Trophoblast cell (in vitro differentiated cells and primary cell): ENCODE measurements around the gene SVEP1.
A peak's percentile ranks its signal among the peaks of the same experiment; 100 is the strongest.

ENCODE experiments used
- DNase-seq, 2 donors: peaks; one replicate each; pipeline ENCODE4 v3.0.0-alpha.2; 2016
- H2AFZ ChIP-seq: 2 replicates; pipeline ENCODE4 v1.6.1; 2013; ENCODE audit warnings: low read length, moderate library complexity, mild to moderate bottlenecking; ENCODE audit not compliant: insufficient read depth, poor library complexity
- H2AK5ac ChIP-seq: 2 replicates; pipeline ENCODE4 v1.6.1; 2013; ENCODE audit warnings: mild to moderate bottlenecking, low read length
- H2BK120ac ChIP-seq: 2 replicates; pipeline ENCODE4 v1.6.1; 2013; ENCODE audit warnings: low read length, mild to moderate bottlenecking, moderate library complexity; ENCODE audit not compliant: insufficient read depth, poor library complexity
- H2BK12ac ChIP-seq: 2 replicates; pipeline ENCODE4 v1.6.1; 2013; ENCODE audit warnings: mild to moderate bottlenecking, low read length, moderate library complexity
- H2BK5ac ChIP-seq: 2 replicates; pipeline ENCODE4 v1.6.1; 2013; ENCODE audit warnings: low read length, low read depth, moderate library complexity, mild to moderate bottlenecking; ENCODE audit not compliant: poor library complexity
- H3K14ac ChIP-seq: 2 replicates; pipeline ENCODE4 v1.6.1; 2013; ENCODE audit warnings: mild to moderate bottlenecking, low read length
- H3K18ac ChIP-seq: 2 replicates; pipeline ENCODE4 v1.6.1; 2013; ENCODE audit warnings: mild to moderate bottlenecking, low read length
- H3K23ac ChIP-seq: 2 replicates; pipeline ENCODE4 v1.6.1; 2013; ENCODE audit warnings: low read length
- H3K27ac ChIP-seq: 2 replicates; pipeline ENCODE4 v1.5.1; 2013; ENCODE audit warnings: low read depth, mild to moderate bottlenecking, inconsistent platforms, low read length, moderate library complexity
- H3K27me3 ChIP-seq: 2 replicates; pipeline ENCODE4 v1.6.1; 2013; ENCODE audit warnings: inconsistent platforms, mild to moderate bottlenecking, low read length, moderate library complexity; ENCODE audit not compliant: insufficient read depth
- H3K36me3 ChIP-seq, 2 experiments: 1 replicate in 1 of 2; 2 replicates in 1 of 2; pipeline ENCODE4 v1.6.1; 2013; ENCODE audit warnings: low read length in 2 of 2, mild to moderate bottlenecking in 2 of 2, moderate library complexity in 1 of 2; ENCODE audit not compliant: insufficient read depth in 2 of 2, control insufficient read depth in 1 of 2
- H3K4ac ChIP-seq: 2 replicates; pipeline ENCODE4 v1.6.1; 2013; ENCODE audit warnings: low read depth, mild to moderate bottlenecking, low read length, moderate library complexity
- H3K4me1 ChIP-seq, 2 experiments: 1 replicate in 1 of 2; 2 replicates in 1 of 2; pipeline ENCODE4 v1.6.1; 2013; ENCODE audit warnings: low read length in 2 of 2, mild to moderate bottlenecking in 2 of 2, moderate library complexity in 1 of 2; ENCODE audit not compliant: insufficient read depth in 2 of 2, control insufficient read depth in 1 of 2
- H3K4me2 ChIP-seq: 2 replicates; pipeline ENCODE4 v1.6.1; 2013; ENCODE audit warnings: inconsistent platforms, mild to moderate bottlenecking, low read length, moderate library complexity
- H3K4me3 ChIP-seq: 2 replicates; pipeline ENCODE4 v1.5.1; 2013; ENCODE audit warnings: mild to moderate bottlenecking, low read depth, low read length, inconsistent platforms
- H3K79me1 ChIP-seq: one replicate; pipeline ENCODE4 v1.6.1; 2013; ENCODE audit warnings: low read length
- H3K79me2 ChIP-seq: 2 replicates; pipeline ENCODE4 v1.6.1; 2013; ENCODE audit warnings: low read length, mild to moderate bottlenecking; ENCODE audit not compliant: control insufficient read depth, insufficient read depth, poor library complexity
- H3K9ac ChIP-seq: 2 replicates; pipeline ENCODE4 v1.6.1; 2013; ENCODE audit warnings: mild to moderate bottlenecking, low read length
- H3K9me3 ChIP-seq: 2 replicates; pipeline ENCODE4 v1.6.1; 2013; ENCODE audit warnings: low read depth, mild to moderate bottlenecking, control low read depth, inconsistent platforms, low read length; ENCODE audit not compliant: insufficient read depth
- H4K12ac ChIP-seq: 2 replicates; pipeline ENCODE4 v1.6.1; 2013; ENCODE audit warnings: low read depth, mild to moderate bottlenecking, low read length, moderate library complexity
- H4K8ac ChIP-seq: 2 replicates; pipeline ENCODE4 v1.6.1; 2013; ENCODE audit warnings: low read depth, mild to moderate bottlenecking, low read length, moderate library complexity
- H4K91ac ChIP-seq: one replicate; pipeline ENCODE4 v1.6.1; 2013; ENCODE audit warnings: low read depth, mild to moderate bottlenecking, low read length, moderate library complexity
- WGBS: extraction: QIAGEN DNeasy Blood & Tissue Kit; methylation state at CpG from one replicate; pipeline ENCODE4 v1.1.7; 2013; ENCODE audit warnings: missing lambda C conversion rate; ENCODE audit not compliant: insufficient read length, insufficient coverage; ENCODE audit errors: extremely low coverage; 5-methylcytosine and 5-hydroxymethylcytosine counted together

Gene SVEP1

GRCh38 chr9:110451726-110452125 lies 127.8 kb downstream of the SVEP1 start:
- Histone ChIP-seq H3K9me3 (no peaks in the 10 kb centered on the region), H2BK5ac (no peak overlapping the region), H2BK12ac (no peak overlapping the region), H4K91ac (no peak overlapping the region), H4K12ac (no peak overlapping the region), H3K23ac (no peak overlapping the region), H3K27me3 (no peaks in the 10 kb centered on the region), H4K8ac (no peak overlapping the region), H3K4ac (no peak overlapping the region), H3K14ac (no peak overlapping the region), H3K27ac (no peak overlapping the region), H3K4me3 (no peak overlapping the region), H3K79me1 (no peaks in the 10 kb centered on the region), H3K36me3 (peaks cover 3% of the 10 kb centered on the region in 2 experiments), H3K4me1 (no peaks in the 10 kb centered on the region), H3K9ac (no peak overlapping the region), H3K79me2 (no peaks in the 10 kb centered on the region), H2BK120ac (no peak overlapping the region), H3K4me2 (no peak overlapping the region), H2AK5ac (no peak overlapping the region), H3K18ac (no peak overlapping the region), H2AFZ (no peak overlapping the region)
- no CpG with 5 or more reads among the region's 2 CpGs for WGBS
- DNase-seq: no peak

GRCh38 chr9:110447476-110447875 lies 132.1 kb downstream of the SVEP1 start:
- Histone ChIP-seq H3K9me3 (no peaks in the 10 kb centered on the region), H3K79me1 (no peaks in the 10 kb centered on the region), H4K8ac (no peak overlapping the region), H3K79me2 (no peaks in the 10 kb centered on the region), H3K18ac (no peak overlapping the region), H2AFZ (no peak overlapping the region), H2AK5ac (no peak overlapping the region), H3K4me3 (no peak overlapping the region), H3K9ac (no peak overlapping the region), H4K12ac (no peak overlapping the region), H3K4me1 (no peaks in the 10 kb centered on the region), H3K23ac (no peak overlapping the region), H3K14ac (no peak overlapping the region), H2BK12ac (no peak overlapping the region), H4K91ac (no peak overlapping the region), H3K4ac (no peak overlapping the region), H3K27me3 (no peaks in the 10 kb centered on the region), H3K4me2 (no peak overlapping the region), H2BK5ac (no peak overlapping the region), H3K36me3 (peaks cover 5 to 9% of the 10 kb centered on the region in 2 experiments), H3K27ac (no peak overlapping the region), H2BK120ac (no peak overlapping the region)
- DNase-seq: no peak

- no peak overlapping the region for H2BK120ac ChIP-seq
- H4K12ac ChIP-seq: no peak overlapping the region
- no peaks in the 10 kb centered on the region for H3K4me1 ChIP-seq
- no peak for DNase-seq
- no peaks in the 10 kb centered on the region for H3K9me3 ChIP-seq
- H3K4me2 ChIP-seq: no peak overlapping the region
- H3K36me3 ChIP-seq: peaks cover 5 to 9% of the 10 kb centered on the region in 2 experiments
- H3K27me3 ChIP-seq: no peaks in the 10 kb centered on the region
- H3K23ac ChIP-seq: no peak overlapping the region
- no peak overlapping the region for H2AFZ ChIP-seq
- no peak overlapping the region for H2AK5ac ChIP-seq
- no peaks in the 10 kb centered on the region for H3K79me2 ChIP-seq
- H4K8ac ChIP-seq: no peak overlapping the region
- no peak overlapping the region for H2BK12ac ChIP-seq
- no peak overlapping the region for H3K27ac ChIP-seq
- no peaks in the 10 kb centered on the region for H3K79me1 ChIP-seq
- no peak overlapping the region for H2BK5ac ChIP-seq
- H3K4ac ChIP-seq: no peak overlapping the region
- H3K4me3 ChIP-seq: no peak overlapping the region
- no peak overlapping the region for H4K91ac ChIP-seq
- H3K14ac ChIP-seq: no peak overlapping the region
- H3K9ac ChIP-seq: no peak overlapping the region
- no peak overlapping the region for H3K18ac ChIP-seq
Measured at GRCh38 chr9:110446171-110446570, 133.4 kb downstream of the SVEP1 start.

- Histone ChIP-seq H4K91ac (no peak overlapping the region), H3K79me2 (no peaks in the 10 kb centered on the region), H2BK5ac (no peak overlapping the region), H3K9me3 (no peaks in the 10 kb centered on the region), H4K8ac (no peak overlapping the region), H3K18ac (no peak overlapping the region), H3K4me3 (no peak overlapping the region), H3K4me2 (no peak overlapping the region), H3K36me3 (peaks cover 5 to 9% of the 10 kb centered on the region in 2 experiments), H3K27me3 (no peaks in the 10 kb centered on the region), H3K14ac (no peak overlapping the region), H2AK5ac (no peak overlapping the region), H3K79me1 (no peaks in the 10 kb centered on the region), H3K4me1 (no peaks in the 10 kb centered on the region), H3K23ac (no peak overlapping the region), H2AFZ (no peak overlapping the region), H2BK12ac (no peak overlapping the region), H3K4ac (no peak overlapping the region), H3K9ac (no peak overlapping the region), H2BK120ac (no peak overlapping the region), H4K12ac (no peak overlapping the region), H3K27ac (no peak overlapping the region)
- WGBS: no CpG with 5 or more reads among the region's 6 CpGs
- DNase-seq: no peak
Measured at GRCh38 chr9:110444911-110445310, 134.6 kb downstream of the SVEP1 start.

- H2AFZ ChIP-seq: no peak overlapping the region
- no peak overlapping the region for H3K27ac ChIP-seq
- H3K27me3 ChIP-seq: no peaks in the 10 kb centered on the region
- H3K4me2 ChIP-seq: no peak overlapping the region
- DNase-seq: peak in 1 of 2 donors; percentile 38
- H3K14ac ChIP-seq: no peak overlapping the region
- no peak overlapping the region for H4K12ac ChIP-seq
- no peak overlapping the region for H2BK120ac ChIP-seq
- H3K9ac ChIP-seq: no peak overlapping the region
- H3K79me1 ChIP-seq: no peaks in the 10 kb centered on the region
- H2AK5ac ChIP-seq: no peak overlapping the region
- H3K23ac ChIP-seq: no peak overlapping the region
- no peak overlapping the region for H3K4ac ChIP-seq
- H3K4me3 ChIP-seq: no peak overlapping the region
- no peak overlapping the region for H4K8ac ChIP-seq
- H2BK12ac ChIP-seq: no peak overlapping the region
- H3K18ac ChIP-seq: no peak overlapping the region
- no peaks in the 10 kb centered on the region for H3K79me2 ChIP-seq
- no peaks in the 10 kb centered on the region for H3K9me3 ChIP-seq
- H2BK5ac ChIP-seq: no peak overlapping the region
- no peaks in the 10 kb centered on the region for H3K4me1 ChIP-seq
- no peak overlapping the region for H4K91ac ChIP-seq
- H3K36me3 ChIP-seq: peaks cover 4 to 9% of the 10 kb centered on the region in 2 experiments
Measured at GRCh38 chr9:110443866-110444220, 135.7 kb downstream of the SVEP1 start.
